Skeletal muscle satellite cell (primary cell): ENCODE results near the gene STRN3.
"Not testable (repeated sequence)": the region's sequence is repeated elsewhere in the genome, so short reads cannot be mapped to it uniquely, and the experiment has no call there.

Experiments
- H3K27me3 ChIP-seq: 2 replicates; pipeline ENCODE4 v1.7.0; 2013; ENCODE audit warnings: low read length; ENCODE audit not compliant: control insufficient read depth, insufficient read depth
- H3K36me3 ChIP-seq: 2 replicates; pipeline ENCODE4 v1.7.0; 2013; ENCODE audit warnings: mild to moderate bottlenecking, control low read depth, low read length; ENCODE audit not compliant: insufficient read depth
- H3K4me1 ChIP-seq: 2 replicates; pipeline ENCODE4 v1.7.0; 2013; ENCODE audit warnings: low read length; ENCODE audit not compliant: control insufficient read depth, insufficient read depth
- H3K4me2 ChIP-seq: 2 replicates; pipeline ENCODE4 v1.7.0; 2013; ENCODE audit warnings: mild to moderate bottlenecking, low read length
- H3K4me3 ChIP-seq: 2 replicates; pipeline ENCODE4 v1.7.0; 2013; ENCODE audit warnings: low read length
- H3K9ac ChIP-seq: 2 replicates; pipeline ENCODE4 v1.7.0; 2013; ENCODE audit warnings: mild to moderate bottlenecking, low read depth, low read length, moderate library complexity
- H3K9me3 ChIP-seq: replicated peaks from 2 replicates; pipeline ENCODE4 v1.7.0; 2013; ENCODE audit warnings: mild to moderate bottlenecking, control low read depth, low read length

STRN3 gene

GRCh38 chr14:30974628-30975027 lies 51.6 kb downstream of the STRN3 start:
- Histone ChIP-seq H3K4me1 (no peaks in the 10 kb centered on the region), H3K36me3 (no peaks in the 10 kb centered on the region), H3K27me3 (no peaks in the 10 kb centered on the region), H3K4me3 (no peak overlapping the region), H3K9ac (no peak overlapping the region), H3K9me3 (no peaks in the 10 kb centered on the region), H3K4me2 (no peak overlapping the region)

GRCh38 chr14:30972882-30973582 lies 53.1 kb downstream of the STRN3 start:
- Histone ChIP-seq H3K9me3 (no peaks in the 10 kb centered on the region), H3K27me3 (no peaks in the 10 kb centered on the region), H3K9ac (no peak overlapping the region), H3K4me1 (no peaks in the 10 kb centered on the region), H3K36me3 (no peaks in the 10 kb centered on the region), H3K4me3 (no peak overlapping the region), H3K4me2 (no peak overlapping the region)

- not testable (repeated sequence) for H3K9me3 ChIP-seq, H3K36me3 ChIP-seq, H3K9ac ChIP-seq, H3K4me1 ChIP-seq, H3K4me2 ChIP-seq, H3K27me3 ChIP-seq, H3K4me3 ChIP-seq
These were observed 54.0 kb downstream of the STRN3 start for GRCh38 chr14:30972036-30972732.

- no peak overlapping the region for H3K4me3 ChIP-seq
- no peak overlapping the region for H3K9ac ChIP-seq
- H3K4me2 ChIP-seq = no peak overlapping the region
- no peaks in the 10 kb centered on the region for H3K9me3 ChIP-seq
- no peaks in the 10 kb centered on the region for H3K4me1 ChIP-seq
- no peaks in the 10 kb centered on the region for H3K36me3 ChIP-seq
- H3K27me3 ChIP-seq = no peaks in the 10 kb centered on the region
These were observed 54.6 kb downstream of the STRN3 start for GRCh38 chr14:30971586-30971985.

- H3K9ac ChIP-seq, H3K36me3 ChIP-seq, H3K4me3 ChIP-seq, H3K27me3 ChIP-seq, H3K9me3 ChIP-seq, H3K4me1 ChIP-seq, H3K4me2 ChIP-seq: not testable (repeated sequence)
These were observed 56.4 kb downstream of the STRN3 start for GRCh38 chr14:30969796-30970195.

GRCh38 chr14:30967364-30968098 lies 58.6 kb downstream of the STRN3 start:
- not testable (repeated sequence) for H3K4me2 ChIP-seq, H3K9ac ChIP-seq, H3K36me3 ChIP-seq, H3K27me3 ChIP-seq, H3K9me3 ChIP-seq, H3K4me1 ChIP-seq, H3K4me3 ChIP-seq

- no peaks in the 10 kb centered on the region for H3K4me1 ChIP-seq
- no peak overlapping the region for H3K4me2 ChIP-seq
- H3K4me3 ChIP-seq = no peak overlapping the region
- peaks cover 4% of the 10 kb centered on the region for H3K36me3 ChIP-seq
- H3K9ac ChIP-seq = no peak overlapping the region
- no peaks in the 10 kb centered on the region for H3K9me3 ChIP-seq
- no peaks in the 10 kb centered on the region for H3K27me3 ChIP-seq
These were observed 59.5 kb downstream of the STRN3 start for GRCh38 chr14:30966415-30967363.

GRCh38 chr14:30965861-30966260 lies 60.3 kb downstream of the STRN3 start:
- not testable (repeated sequence) for H3K4me1 ChIP-seq, H3K4me3 ChIP-seq, H3K4me2 ChIP-seq, H3K36me3 ChIP-seq, H3K27me3 ChIP-seq, H3K9ac ChIP-seq, H3K9me3 ChIP-seq

GRCh38 chr14:30962537-30962936 lies 63.6 kb downstream of the STRN3 start:
- H3K4me2 ChIP-seq, H3K9ac ChIP-seq, H3K4me3 ChIP-seq, H3K4me1 ChIP-seq, H3K36me3 ChIP-seq, H3K27me3 ChIP-seq, H3K9me3 ChIP-seq: not testable (repeated sequence)

- H3K4me2 ChIP-seq = no peak overlapping the region
- H3K9ac ChIP-seq = no peak overlapping the region
- H3K4me3 ChIP-seq = no peak overlapping the region
- peaks cover 4% of the 10 kb centered on the region for H3K36me3 ChIP-seq
- H3K27me3 ChIP-seq = no peaks in the 10 kb centered on the region
- no peaks in the 10 kb centered on the region for H3K9me3 ChIP-seq
- no peaks in the 10 kb centered on the region for H3K4me1 ChIP-seq
These were observed 64.8 kb downstream of the STRN3 start for GRCh38 chr14:30961330-30961729.

- H3K4me1 ChIP-seq = no peaks in the 10 kb centered on the region
- no peak overlapping the region for H3K9ac ChIP-seq
- no peaks in the 10 kb centered on the region for H3K27me3 ChIP-seq
- H3K36me3 ChIP-seq = peaks cover 10% of the 10 kb centered on the region
- H3K4me3 ChIP-seq = no peak overlapping the region
- H3K4me2 ChIP-seq = no peak overlapping the region
- no peaks in the 10 kb centered on the region for H3K9me3 ChIP-seq
These were observed 66.0 kb downstream of the STRN3 start for GRCh38 chr14:30960216-30960615.
